H1 (cell line): Measurements from ENCODE around the gene ABI3BP. TPM values are rescaled to one million over a fixed set of nuclear protein-coding genes. Genes with fewer than 3 reads are reported as not detected.

Source experiments
- EP300 ChIP-seq, 2 experiments: IDR thresholded peaks; 1 replicate in 1 of 2; 2 replicates in 1 of 2; pipeline ENCODE4 v1.6.1; 2011 to 2012; ENCODE audit warnings: low read depth in 2 of 2, low read length in 2 of 2, mild to moderate bottlenecking in 2 of 2, borderline replicate concordance in 1 of 2, inconsistent platforms in 1 of 2, moderate library complexity in 1 of 2
- KDM4A ChIP-seq: IDR thresholded peaks from one replicate; pipeline ENCODE4 v1.7.1; 2012; ENCODE audit warnings: low read depth, mild to moderate bottlenecking, moderate library complexity, low read length, inconsistent platforms; ENCODE audit not compliant: severe bottlenecking
- KDM5A ChIP-seq: fragments of 200-600 bp; IDR thresholded peaks from 2 replicates; pipeline ENCODE4 v1.7.1; 2012; ENCODE audit warnings: mild to moderate bottlenecking, low read length, inconsistent platforms, mixed read lengths
- RFX5 ChIP-seq: IDR thresholded peaks from 2 replicates; pipeline ENCODE4 v1.6.1; 2011; ENCODE audit warnings: low read depth, low read length, improper control_type of control experiment, borderline replicate concordance
- polyA plus RNA-seq, 7 experiments: library from polyadenylated mRNA; depleted of rRNA in 3 of 7; stranded (reverse) in 5 of 7; unstranded in 2 of 7; fragments of >200 nt in 5 of 7; fragments of 200-250 nt in 2 of 7; gene quantifications; 1 replicate in 5 of 7; 2 replicates in 1 of 7; 4 replicates in 1 of 7; pipeline versions ENCODE4 v1.2.1 to v1.2.3, GENCODE V29; 2011 to 2013; ENCODE audit warnings: missing spikeins in 2 of 7, mixed read lengths in 2 of 7
- total RNA-seq: library from RNA; stranded (reverse); fragmentation: NEBNext Ultra II Directional; extraction: Animal tissue kit (Norgen Biotek cat#: 25700); gene quantifications from 2 replicates; pipeline ENCODE4 v1.2.1, GENCODE V29; 2021
- TF ChIP-seq, protein P1 (sequence below): IDR thresholded peaks from 2 replicates; pipeline ENCODE4 v1.6.1; 2012; ENCODE audit warnings: inconsistent platforms

ABI3BP gene
- total and polyA plus RNA-seq, 2 of the 8 experiments (the other 6 are each of a cell fraction or from before 2014, with no cell fraction given), result 0.08 to 0.32 TPM

DNA sequence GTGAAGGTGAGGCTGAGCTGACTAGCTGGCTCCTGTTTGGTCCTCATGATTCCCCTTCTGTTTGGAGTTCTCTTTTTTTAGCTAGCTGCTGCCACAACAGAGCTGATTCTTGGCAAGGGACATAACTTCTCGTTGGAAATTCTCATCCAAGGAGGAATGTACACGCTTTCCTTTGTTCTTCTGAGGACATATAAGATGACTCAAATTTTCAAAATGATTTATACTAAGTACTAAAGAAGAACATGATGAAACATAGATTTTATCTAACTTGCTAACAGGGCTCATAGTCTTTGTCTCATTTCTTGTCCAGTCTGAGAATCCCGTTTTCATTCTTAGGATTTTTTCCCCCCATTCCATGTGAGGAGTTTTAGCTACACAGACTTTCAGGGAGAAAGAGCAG is 286.9 kb downstream of the ABI3BP start (continued):
- TF ChIP-seq EP300 (IDR thresholded peaks at IDR 0.05; ENCODE audit: borderline replicate concordance in 1 of 2, low read depth in 2 of 2, low read length in 2 of 2), result no peak
- TF ChIP-seq RFX5, result no peak
- TF ChIP-seq, protein P1, sequence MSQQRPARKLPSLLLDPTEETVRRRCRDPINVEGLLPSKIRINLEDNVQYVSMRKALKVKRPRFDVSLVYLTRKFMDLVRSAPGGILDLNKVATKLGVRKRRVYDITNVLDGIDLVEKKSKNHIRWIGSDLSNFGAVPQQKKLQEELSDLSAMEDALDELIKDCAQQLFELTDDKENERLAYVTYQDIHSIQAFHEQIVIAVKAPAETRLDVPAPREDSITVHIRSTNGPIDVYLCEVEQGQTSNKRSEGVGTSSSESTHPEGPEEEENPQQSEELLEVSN, result no peak
- TF ChIP-seq KDM5A, result no peak
- TF ChIP-seq KDM4A, result no peak
- TF ChIP-seq, all 59 proteins: peak for 0
